ENCODE measurements around the gene CBLC. TPM values are rescaled to one million over a fixed set of nuclear protein-coding genes. Genes with fewer than 3 reads are reported as not detected.

Gene CBLC
- total RNA-seq, 1 experiment from 2014 or later: not detected

DNA sequence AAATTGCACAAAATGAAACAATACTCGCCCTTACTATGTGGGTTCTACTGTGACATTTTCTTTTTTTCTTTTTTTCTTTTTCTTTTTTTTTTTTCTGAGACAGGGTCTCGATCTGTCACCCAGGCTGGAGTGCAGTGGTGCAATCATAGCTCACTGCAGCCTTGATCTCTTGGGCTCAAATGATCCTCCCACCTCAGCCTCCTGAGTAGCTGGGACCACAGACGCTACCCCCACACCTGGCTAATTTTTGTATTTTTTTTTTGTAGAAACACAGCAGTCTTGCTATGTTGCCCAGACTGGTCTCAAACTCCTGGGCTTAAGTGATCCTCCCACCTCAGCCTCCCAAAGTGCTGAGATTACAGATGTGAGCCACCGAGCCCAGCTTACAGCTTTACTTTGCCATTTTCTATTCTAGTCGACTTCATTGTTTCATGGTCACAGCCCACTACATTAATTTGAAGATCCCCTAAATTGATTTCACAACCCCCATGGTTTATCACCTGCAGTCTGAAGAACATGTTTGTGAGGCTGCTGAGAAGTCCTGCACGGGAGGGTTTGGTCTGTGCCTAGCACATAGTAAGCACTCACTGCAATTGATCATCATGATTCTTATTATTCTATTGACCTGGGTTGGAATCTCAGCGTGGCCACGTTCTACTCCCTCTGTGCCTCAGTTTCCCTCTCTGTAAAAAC, 25.4 kb upstream of the CBLC start:
- no peak overlapping the region for H3K4me3 ChIP-seq
- peaks cover 59% of the 10 kb centered on the region for H3K36me3 ChIP-seq
- no peaks in the 10 kb centered on the region for H3K27me3 ChIP-seq (replicated peaks)
- peaks cover 54% of the 10 kb centered on the region for H3K4me1 ChIP-seq (replicated peaks)
- no peak for DNase-seq (ENCODE audit: low read depth in 1 of 2, low spot score in 2 of 2)
- no peak overlapping the region for H3K27ac ChIP-seq
- no peaks in the 10 kb centered on the region; the same call in 1 of the 2 replicates for H3K9me3 ChIP-seq (replicated peaks)

DNA sequence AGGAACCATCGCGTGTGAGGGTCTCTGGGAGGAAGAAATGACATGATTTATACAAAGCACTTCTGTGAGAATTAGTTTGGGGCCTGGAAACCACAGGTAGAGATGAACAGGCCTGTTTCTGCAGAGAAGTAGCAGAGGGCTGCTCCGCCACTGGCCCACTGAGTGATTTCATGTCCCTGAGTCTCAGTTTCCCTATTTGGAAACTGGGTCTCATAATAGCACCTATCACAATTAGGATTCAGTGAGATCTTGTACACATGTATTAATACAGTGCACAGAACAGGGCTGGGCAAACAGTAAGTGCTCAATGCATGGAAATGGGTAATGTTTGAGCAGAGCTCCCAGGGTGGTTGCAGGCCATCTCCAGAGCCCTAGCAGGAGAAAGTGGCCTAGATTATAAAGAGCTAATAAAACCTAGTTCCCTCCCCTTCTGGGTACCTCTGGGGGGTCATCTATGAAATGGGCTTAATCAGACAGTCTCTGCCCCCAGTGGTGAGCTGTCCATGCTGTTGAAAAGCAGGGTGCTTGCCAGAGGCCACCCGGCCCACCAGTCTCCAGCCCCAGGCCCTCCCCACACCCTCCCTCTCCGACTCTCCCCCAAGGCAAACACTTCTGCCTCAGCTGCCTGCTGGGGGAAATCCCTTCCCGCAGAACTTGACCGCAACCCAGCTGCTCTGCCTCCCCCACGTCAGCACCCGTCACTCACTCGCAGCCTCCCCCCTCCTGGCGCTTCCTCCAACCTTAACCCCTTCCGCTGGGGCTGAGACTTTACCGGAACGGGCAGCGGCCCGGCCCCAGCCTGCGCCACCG, 24.7 kb upstream of the CBLC start:
- H3K4me3 ChIP-seq: peak overlapping the region; percentile 11; the same call in 1 of the 2 replicates
- DNase-seq (ENCODE audit: low read depth in 1 of 2, low spot score in 2 of 2): peak; percentile 95 to 98
- peaks cover 48% of the 10 kb centered on the region for H3K4me1 ChIP-seq (replicated peaks)
- H3K27me3 ChIP-seq (replicated peaks): no peaks in the 10 kb centered on the region
- peaks cover 65% of the 10 kb centered on the region for H3K36me3 ChIP-seq
- H3K9me3 ChIP-seq (replicated peaks): no peaks in the 10 kb centered on the region; the same call in 1 of the 2 replicates
- peak overlapping the region; percentile 74 for H3K27ac ChIP-seq

DNA sequence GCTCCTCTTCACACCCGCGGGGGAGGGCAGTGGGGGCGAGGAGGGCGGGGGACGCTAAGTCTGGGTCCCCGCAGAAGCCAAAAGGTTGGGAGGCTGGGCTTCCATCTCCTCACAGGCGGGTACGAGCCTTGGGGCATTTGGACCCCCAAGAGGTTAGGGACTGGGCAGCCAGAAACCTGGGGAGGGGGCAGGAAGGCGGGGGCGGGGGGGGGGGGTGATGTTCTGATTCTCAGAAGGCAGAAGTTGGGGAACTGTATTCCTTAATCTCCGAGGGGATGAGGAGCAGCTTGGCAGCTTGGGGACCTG, 24.1 kb upstream of the CBLC start:
- Histone ChIP-seq H3K4me1 (replicated peaks) (peaks cover 53% of the 10 kb centered on the region), H3K4me3 (peak overlapping the region; percentile 25), H3K36me3 (peaks cover 71% of the 10 kb centered on the region), H3K27me3 (replicated peaks) (no peaks in the 10 kb centered on the region), H3K27ac (peak overlapping the region; percentile 74), H3K9me3 (replicated peaks) (no peaks in the 10 kb centered on the region; the same call in 1 of the 2 replicates)
- DNase-seq (ENCODE audit: low read depth in 1 of 2, low spot score in 2 of 2): no peak

DNA sequence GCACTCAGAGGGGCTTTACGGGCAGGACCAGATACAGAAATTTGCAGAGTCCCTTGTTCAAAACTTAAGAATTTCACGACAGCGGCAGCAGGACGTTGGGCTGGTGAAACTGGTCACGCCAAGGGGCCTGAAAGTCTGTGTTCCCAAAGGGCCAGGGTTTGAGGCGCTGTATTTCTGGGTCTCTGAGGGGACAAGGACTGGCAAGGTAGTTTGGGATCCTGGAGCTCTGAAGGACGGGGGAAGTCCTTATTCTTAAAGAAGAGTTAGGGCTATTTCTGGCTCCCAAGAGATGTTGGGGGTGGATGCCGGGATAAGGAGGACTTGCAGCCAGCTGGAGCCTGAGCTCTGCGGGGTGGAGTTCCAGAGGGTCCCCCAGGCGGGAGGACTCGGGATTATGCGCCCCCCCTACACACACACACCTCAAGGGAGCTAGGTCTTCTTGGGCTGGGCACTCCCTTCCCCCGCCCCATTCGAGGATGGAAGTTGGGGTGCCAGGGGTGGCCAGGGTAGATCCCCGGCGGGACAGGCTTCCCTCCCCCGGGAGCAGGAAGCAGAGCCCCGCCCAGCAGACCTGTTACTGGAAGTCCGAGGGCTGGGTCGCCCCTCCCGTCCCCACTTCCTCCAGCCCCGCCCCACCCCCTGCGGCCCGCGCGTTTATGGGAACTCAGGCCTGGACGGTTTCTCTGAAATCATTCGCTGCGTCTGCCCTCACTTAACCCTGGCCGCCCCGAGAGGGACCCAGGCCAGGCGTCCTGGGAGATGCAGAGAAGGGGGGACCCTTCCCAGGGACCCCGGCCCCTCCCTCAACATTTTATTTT, 23.5 kb upstream of the CBLC start:
- H3K4me3 ChIP-seq: peak overlapping the region; percentile 25
- H3K27me3 ChIP-seq (replicated peaks): no peaks in the 10 kb centered on the region
- DNase-seq (ENCODE audit: low read depth in 1 of 2, low spot score in 2 of 2): peak; percentile 88 to 93
- H3K27ac ChIP-seq: peak overlapping the region; percentile 74
- H3K9me3 ChIP-seq (replicated peaks): no peaks in the 10 kb centered on the region; the same call in 1 of the 2 replicates
- peaks cover 54% of the 10 kb centered on the region for H3K4me1 ChIP-seq (replicated peaks)
- H3K36me3 ChIP-seq: peaks cover 72% of the 10 kb centered on the region

DNA sequence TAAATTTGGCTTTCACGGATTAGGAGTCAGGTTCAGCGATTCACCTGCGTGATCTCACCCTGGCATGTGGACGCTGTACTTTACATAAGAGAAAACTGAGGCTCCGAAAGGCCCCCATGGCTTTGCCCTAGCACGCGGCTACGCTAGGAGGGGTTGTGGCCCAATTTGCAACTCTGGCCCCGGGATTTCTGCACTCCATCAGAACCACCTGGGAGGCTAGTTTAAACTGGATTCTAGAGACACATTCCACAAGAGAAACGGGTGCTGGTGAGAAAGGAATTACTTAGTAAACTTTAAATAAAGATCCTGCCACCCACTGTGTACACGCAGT, 23.0 kb upstream of the CBLC start:
- peaks cover 74% of the 10 kb centered on the region for H3K36me3 ChIP-seq
- H3K9me3 ChIP-seq (replicated peaks): no peaks in the 10 kb centered on the region; the same call in 1 of the 2 replicates
- peaks cover 54% of the 10 kb centered on the region for H3K4me1 ChIP-seq (replicated peaks)
- no peaks in the 10 kb centered on the region for H3K27me3 ChIP-seq (replicated peaks)
- peak overlapping the region; percentile 74 for H3K27ac ChIP-seq
- H3K4me3 ChIP-seq: no peak overlapping the region
- no peak for DNase-seq (ENCODE audit: low read depth in 1 of 2, low spot score in 2 of 2)

DNA sequence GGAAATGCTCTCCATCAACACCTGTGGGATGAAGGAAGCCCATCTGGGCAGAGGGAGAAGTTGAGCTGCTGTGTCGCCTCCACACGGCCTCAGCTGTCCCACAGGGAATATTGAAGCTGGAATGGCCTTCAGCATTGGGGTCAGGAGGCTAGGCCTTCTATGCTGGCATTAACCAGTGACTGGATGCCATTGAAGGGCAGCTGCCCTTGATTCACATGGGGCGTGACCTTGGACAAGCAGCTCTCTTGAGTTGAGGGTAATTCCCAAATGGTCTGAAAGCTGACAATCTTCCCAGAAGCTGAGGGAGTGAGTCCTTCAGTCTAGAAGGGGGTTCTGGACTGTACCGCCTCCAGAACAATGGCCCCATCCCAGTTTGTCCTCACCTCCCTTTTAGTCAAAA, 22.5 kb upstream of the CBLC start:
- no peak for DNase-seq (ENCODE audit: low read depth in 1 of 2, low spot score in 2 of 2)
- Histone ChIP-seq H3K27me3 (replicated peaks) (no peaks in the 10 kb centered on the region), H3K36me3 (peaks cover 74% of the 10 kb centered on the region), H3K4me3 (no peak overlapping the region), H3K9me3 (replicated peaks) (no peaks in the 10 kb centered on the region; the same call in 1 of the 2 replicates), H3K4me1 (replicated peaks) (peaks cover 54% of the 10 kb centered on the region), H3K27ac (peak overlapping the region; percentile 74)

DNA sequence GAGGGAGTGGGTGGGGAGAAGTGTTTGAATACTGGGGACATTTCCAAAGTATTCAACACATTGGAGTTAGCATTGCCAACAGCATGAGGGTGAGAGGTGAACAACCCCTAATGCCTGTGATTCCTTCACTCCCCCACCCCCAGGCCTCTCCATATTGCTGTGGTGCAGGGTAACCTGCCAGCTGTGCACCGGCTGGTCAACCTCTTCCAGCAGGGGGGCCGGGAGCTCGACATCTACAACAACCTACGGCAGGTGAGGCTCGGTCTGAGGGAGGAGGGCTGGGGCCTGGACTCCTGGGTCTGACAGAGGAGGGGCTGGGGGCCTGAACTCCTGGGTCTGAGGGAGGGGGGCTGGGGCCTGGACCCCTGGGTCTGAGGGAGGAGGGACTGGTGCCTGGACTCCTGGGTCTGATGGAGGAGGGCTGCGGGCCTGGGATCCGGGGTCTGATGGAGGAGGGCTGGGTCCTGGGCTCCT, 21.6 kb upstream of the CBLC start:
- Histone ChIP-seq H3K27ac (no peak overlapping the region), H3K9me3 (replicated peaks) (no peaks in the 10 kb centered on the region; the same call in 1 of the 2 replicates), H3K36me3 (peaks cover 74% of the 10 kb centered on the region), H3K4me1 (replicated peaks) (peaks cover 60% of the 10 kb centered on the region), H3K27me3 (replicated peaks) (no peaks in the 10 kb centered on the region), H3K4me3 (no peak overlapping the region)
- no peak for DNase-seq (ENCODE audit: low read depth in 1 of 2, low spot score in 2 of 2)

DNA sequence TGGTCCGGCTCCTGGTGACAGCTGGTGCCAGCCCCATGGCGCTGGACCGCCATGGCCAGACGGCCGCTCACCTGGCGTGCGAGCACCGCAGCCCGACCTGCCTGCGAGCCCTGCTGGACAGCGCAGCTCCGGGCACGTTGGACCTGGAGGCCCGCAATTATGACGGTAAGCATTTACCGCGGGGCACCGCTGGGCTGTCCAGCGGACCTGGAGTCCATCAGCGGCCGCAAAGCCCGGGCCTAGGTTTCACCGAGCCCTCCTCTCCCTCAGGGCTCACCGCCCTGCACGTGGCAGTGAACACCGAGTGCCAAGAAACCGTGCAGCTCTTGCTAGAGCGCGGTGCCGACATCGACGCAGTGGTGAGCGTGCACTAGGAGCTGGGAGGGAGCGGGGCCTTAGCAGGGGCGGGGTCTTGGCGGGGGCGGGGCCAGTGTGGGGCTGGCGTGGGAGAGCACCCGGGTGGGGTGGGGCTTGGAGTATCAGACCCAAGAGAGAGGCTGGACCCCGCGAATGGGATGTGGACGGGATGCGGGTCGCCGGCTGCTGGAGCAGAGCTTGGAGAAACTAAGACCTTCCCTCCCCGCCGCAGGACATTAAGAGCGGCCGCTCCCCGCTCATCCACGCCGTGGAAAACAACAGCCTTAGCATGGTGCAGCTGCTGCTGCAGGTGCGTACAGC, 20.5 kb upstream of the CBLC start:
- Histone ChIP-seq H3K4me1 (replicated peaks) (peaks cover 63% of the 10 kb centered on the region), H3K27ac (no peak overlapping the region), H3K36me3 (peaks cover 63% of the 10 kb centered on the region), H3K9me3 (replicated peaks) (no peaks in the 10 kb centered on the region; the same call in 1 of the 2 replicates), H3K27me3 (replicated peaks) (no peaks in the 10 kb centered on the region), H3K4me3 (no peak overlapping the region)
- no peak for DNase-seq (ENCODE audit: low read depth in 1 of 2, low spot score in 2 of 2)

DNA sequence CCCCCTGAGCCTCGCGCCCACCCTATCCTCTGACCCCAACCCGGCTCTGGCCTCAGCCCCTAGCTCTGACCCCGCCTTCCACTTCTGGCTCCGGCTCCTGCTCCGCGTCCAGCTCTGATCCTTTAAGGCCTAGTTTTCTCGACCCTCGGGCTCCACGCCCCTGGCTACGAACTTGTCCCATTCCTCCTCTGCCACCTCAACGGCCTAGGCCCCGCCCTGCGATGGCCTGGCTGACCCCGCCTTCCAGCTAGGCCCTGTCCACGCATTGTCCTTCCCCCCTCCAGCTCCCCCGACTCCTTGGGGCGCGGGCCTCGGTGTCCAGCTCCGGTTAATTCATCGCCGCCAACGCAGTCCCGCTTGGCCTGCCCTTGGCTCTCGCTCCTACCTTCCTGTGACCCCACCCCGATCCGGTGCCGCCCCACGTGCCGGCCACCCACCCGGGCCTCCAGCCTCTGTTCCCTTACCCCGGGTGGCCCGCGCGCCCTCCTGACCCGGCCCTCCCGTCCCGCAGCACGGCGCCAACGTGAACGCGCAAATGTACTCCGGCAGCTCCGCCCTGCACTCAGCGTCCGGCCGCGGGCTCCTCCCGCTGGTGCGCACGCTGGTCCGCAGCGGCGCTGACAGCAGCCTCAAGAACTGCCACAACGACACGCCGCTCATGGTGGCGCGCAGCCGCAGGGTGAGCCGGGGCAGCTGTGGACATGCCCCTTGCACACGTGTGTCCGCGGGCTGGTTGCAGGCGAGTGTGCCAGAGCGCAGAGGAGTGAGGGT, 19.8 kb upstream of the CBLC start:
- Histone ChIP-seq H3K36me3 (peaks cover 56% of the 10 kb centered on the region), H3K9me3 (replicated peaks) (no peaks in the 10 kb centered on the region; the same call in 1 of the 2 replicates), H3K4me3 (no peak overlapping the region), H3K27ac (no peak overlapping the region), H3K4me1 (replicated peaks) (peaks cover 62% of the 10 kb centered on the region), H3K27me3 (replicated peaks) (no peaks in the 10 kb centered on the region)
- DNase-seq (ENCODE audit: low read depth in 1 of 2, low spot score in 2 of 2): no peak

DNA sequence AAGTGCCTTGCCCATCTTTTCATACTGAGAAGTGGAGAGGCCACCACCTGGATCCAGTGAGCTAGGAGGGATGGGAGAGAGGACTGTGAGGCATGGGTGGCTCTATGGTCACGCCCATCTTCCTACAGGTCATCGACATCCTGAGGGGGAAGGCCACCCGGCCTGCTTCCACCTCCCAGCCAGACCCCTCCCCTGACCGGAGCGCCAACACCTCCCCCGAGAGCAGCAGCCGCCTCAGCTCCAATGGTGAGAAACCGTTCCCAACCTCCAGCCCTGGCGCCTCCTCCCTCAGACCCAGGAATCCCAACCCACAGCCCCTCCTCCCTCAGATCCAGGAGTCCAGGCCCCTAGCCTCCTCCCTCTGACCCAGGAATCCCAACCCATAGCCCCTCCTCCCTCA, 19.1 kb upstream of the CBLC start:
- Histone ChIP-seq H3K4me3 (no peak overlapping the region), H3K27ac (no peak overlapping the region)

DNA sequence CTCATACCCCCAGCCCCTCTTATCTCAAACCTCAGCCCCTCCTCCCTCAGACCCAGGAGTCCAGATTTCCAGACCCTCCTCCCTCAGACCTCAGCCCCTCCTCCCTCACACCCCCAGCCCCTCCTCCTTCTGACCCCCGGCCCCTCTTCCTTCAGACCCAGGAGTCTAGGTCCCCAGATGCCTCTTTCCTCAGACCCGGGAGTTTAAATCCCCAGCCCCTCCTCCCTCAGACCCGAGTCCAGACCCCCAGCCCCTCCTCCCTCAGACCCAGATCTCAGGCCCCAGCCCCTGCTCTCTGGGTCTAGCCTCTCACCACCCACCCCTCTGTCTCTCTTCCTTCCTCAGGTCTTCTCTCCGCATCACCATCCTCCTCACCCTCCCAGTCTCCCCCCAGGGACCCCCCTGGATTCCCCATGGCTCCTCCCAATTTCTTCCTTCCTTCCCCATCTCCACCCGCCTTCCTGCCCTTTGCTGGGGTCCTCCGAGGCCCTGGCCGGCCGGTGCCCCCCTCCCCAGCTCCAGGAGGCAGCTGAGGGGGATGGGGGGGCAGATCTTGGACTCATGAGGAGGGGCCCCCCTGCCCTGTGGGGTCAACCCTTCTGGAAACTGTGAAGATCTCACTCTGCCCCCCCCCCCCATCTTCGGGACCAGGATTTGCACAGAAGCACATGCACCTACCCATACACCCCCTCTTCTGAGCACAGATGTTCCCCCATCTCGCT, 18.4 kb upstream of the CBLC start:
- no peaks in the 10 kb centered on the region for H3K27me3 ChIP-seq (replicated peaks)
- DNase-seq (ENCODE audit: low read depth in 1 of 2, low spot score in 2 of 2): no peak
- H3K36me3 ChIP-seq: peaks cover 53% of the 10 kb centered on the region
- no peak overlapping the region for H3K27ac ChIP-seq
- H3K9me3 ChIP-seq (replicated peaks): no peaks in the 10 kb centered on the region; the same call in 1 of the 2 replicates
- H3K4me3 ChIP-seq: no peak overlapping the region
- peaks cover 60% of the 10 kb centered on the region for H3K4me1 ChIP-seq (replicated peaks)

More for the DNA sequence above, 19.1 kb upstream of the CBLC start:
- Histone ChIP-seq H3K9me3 (replicated peaks) (no peaks in the 10 kb centered on the region; the same call in 1 of the 2 replicates), H3K27me3 (replicated peaks) (no peaks in the 10 kb centered on the region), H3K4me1 (replicated peaks) (peaks cover 59% of the 10 kb centered on the region), H3K36me3 (peaks cover 53% of the 10 kb centered on the region)
- peak in 1 of 2 experiments; percentile 53 for DNase-seq (ENCODE audit: low read depth in 1 of 2, low spot score in 2 of 2)

DNA sequence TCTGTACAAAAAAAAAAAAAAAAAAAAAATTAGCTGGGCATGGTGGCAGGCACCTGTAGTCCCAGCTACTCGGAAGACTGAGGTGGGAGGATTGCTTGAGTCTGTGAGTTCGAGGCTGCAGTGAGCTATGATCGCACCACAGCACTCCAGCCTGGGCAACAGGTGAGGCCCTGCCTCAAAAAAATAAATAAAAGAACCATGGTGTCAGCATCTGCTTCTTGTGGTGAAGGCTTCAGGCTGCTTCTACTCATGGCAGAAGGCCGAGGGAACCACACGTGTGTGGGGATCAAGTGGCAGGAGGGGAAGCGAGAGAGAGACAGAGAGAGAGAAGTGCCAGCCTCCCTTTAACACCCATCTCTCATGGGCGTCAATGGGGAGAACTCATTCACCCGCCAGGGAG, 15.7 kb upstream of the CBLC start:
- H3K4me1 ChIP-seq (replicated peaks): peaks cover 43% of the 10 kb centered on the region
- DNase-seq (ENCODE audit: low read depth in 1 of 2, low spot score in 2 of 2): no peak
- no peak overlapping the region for H3K27ac ChIP-seq
- no peaks in the 10 kb centered on the region for H3K9me3 ChIP-seq (replicated peaks)
- peaks cover 30% of the 10 kb centered on the region for H3K36me3 ChIP-seq
- H3K27me3 ChIP-seq (replicated peaks): no peaks in the 10 kb centered on the region
- no peak overlapping the region for H3K4me3 ChIP-seq
